Brain pericyte (primary cell): ENCODE data around the gene KRTAP20-1.

ENCODE experiments used
- DNase-seq: peaks from one replicate; pipeline ENCODE4 v3.0.0-alpha.2; 2012; ENCODE audit warnings: low read depth, low spot score

KRTAP20-1 gene

DNA sequence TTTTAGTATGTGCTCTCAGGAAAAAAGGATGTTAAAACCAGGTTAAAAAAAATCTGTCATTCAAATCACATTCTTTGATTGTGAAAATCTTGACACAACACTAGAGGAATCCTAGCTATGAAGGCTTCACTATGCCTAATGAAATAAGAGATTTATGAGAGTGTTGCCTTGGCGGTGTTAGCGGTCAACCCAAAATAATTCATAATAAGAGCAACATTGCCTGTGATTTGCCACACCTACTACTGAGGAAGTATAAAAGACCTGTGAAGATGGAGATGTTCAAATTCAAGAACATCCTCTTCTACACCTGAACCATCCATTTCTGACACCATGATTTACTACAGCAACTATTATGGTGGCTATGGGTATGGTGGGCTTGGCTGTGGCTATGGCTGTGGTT is at the start of gene KRTAP20-1:
KRTAP20-1 (plus strand) TSS at position 301 of the 400 bp plus-strand sequence; CDS start at position 331, 30 bp downstream.
- DNase-seq: no peak

DNA sequence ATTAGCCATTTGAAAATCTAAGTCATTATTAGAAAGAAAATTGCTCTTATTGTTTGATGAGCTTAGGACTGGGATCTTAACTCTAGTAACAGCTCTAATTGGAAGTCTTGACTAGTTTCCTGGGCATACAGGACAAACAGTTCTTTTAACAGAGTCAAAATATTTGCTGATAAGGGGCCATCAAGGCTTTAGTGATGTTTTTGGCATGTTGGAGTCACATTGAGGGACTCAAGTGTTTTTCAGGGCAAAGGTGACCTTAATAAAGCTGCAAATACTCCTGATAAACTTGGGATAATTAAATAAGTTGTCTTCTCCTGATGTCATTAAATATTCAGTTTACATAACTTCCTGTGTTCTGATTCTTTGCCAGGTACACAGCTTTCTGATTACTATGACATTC is 48.6 kb upstream of the KRTAP20-1 start:
- no peak for DNase-seq

DNA sequence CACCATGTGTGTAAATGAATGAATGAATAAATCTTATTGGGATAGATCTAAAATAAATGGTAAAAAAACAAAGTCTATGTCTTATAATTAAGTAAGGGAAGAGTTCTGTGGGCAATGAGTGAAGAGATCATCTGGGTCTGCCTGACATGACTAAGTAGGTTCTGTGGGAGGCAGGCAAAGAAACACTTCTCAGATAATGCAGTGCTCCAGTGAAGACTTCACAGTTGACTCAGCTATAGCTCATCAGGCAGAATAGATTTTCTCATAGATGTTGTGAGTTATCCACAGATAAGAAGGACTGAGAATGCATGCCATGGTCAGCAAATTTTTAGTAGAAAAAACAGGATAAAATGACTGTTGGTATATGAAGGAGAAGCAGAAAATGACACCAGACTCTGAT is 38.5 kb upstream of the KRTAP20-1 start:
- no peak for DNase-seq

GRCh38 chr21:30579346-30579745 is 36.9 kb upstream of the KRTAP20-1 start:
- no peak for DNase-seq

GRCh38 chr21:30580132-30580531 is 36.1 kb upstream of the KRTAP20-1 start:
- no peak for DNase-seq

- DNase-seq: no peak
Observed at GRCh38 chr21:30582870-30583269, 33.4 kb upstream of the KRTAP20-1 start.

DNA sequence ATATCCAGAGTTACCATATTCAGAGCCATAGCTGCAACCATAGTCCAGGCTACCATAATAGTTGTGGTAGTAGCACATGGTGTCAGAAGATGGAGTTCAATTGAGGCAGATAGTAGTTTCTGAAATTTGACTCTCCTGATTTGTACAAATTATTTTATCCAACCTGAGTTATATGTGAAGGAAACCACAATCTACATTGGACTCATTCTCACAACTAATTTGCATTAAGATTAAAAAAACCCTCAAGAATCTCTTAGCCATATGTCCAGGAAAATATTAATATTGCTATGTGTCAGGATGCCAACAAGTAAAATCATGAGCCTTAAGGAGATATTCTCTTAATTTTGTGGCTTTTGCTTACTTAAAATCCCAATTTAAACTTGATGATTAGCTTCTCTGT is 25.9 kb upstream of the KRTAP20-1 start, which contains the start of gene KRTAP22-2:
KRTAP22-2 (minus strand) TSS at position 101 of the 400 bp plus-strand sequence.
- no peak for DNase-seq

DNA sequence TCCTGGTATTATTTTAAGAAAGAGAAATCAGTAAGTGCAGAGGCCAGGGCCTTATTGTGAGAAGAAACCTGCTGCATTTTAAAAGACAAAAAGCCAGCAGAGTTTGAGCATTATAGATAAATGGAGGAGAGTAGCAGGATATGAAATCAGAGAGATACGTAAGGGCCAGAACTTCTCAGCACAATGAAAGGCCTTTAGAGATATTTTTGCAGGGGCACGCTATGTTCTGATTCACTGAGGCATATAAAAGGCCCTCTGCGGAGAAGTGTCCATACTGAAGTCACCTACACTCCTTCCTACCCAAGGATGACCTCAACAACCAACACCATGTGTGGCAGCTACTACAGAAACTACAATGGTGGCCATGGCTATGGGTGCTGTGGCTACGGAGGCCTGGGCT is 24.1 kb upstream of the KRTAP20-1 start, which contains the start of gene KRTAP6-3:
KRTAP6-3 (plus strand) TSS at position 301 of the 400 bp plus-strand sequence; CDS start at position 307, 6 bp downstream.
- DNase-seq: no peak

- DNase-seq: no peak
Observed at GRCh38 chr21:30598802-30599201, 17.4 kb upstream of the KRTAP20-1 start, which contains the start of gene KRTAP6-2. Gene KRTAP6-2, minus strand, starts transcription at chr21:30598902. Its CDS starts 28 bp downstream, at chr21:30598874.

DNA sequence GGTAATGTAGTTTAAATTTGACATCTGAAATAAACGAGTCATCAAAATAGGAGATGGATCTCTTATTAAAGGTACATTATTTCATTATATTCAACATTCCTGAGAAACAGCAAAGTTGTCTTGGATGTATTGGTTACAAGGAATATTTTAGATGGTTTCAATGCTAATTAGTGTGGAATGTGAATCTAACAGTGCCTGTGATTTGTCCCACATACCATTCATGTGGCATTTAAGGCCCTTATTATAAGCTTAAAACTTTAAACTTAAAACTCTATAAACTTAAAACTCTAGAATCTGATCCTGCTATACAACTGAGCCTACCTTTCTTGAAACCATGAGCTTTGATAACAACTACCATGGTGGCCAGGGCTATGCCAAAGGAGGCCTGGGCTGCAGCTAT is 15.4 kb upstream of the KRTAP20-1 start, which contains the start of gene KRTAP22-1:
KRTAP22-1 (plus strand) TSS at position 301 of the 400 bp plus-strand sequence.
- DNase-seq: no peak

- no peak for DNase-seq
Observed at GRCh38 chr21:30605968-30606367, 10.3 kb upstream of the KRTAP20-1 start.

DNA sequence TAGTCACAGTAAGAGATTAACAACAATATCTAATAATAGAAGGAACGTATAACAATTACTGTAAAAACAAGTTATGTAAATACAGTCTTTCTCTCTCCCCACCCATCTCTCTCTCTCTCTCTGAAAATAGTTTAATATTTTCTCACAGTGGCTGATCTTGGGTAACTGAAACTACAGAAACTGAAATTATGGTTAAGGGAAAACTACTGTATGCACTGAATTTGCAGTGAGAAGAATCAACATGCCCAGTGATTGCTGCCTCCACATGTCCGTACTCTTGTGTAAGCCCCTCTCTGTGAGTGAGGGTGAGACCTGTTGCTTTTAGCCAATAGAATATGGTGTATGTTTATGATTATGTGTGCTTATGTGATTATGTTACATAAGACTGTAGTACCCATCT is 4.1 kb upstream of the KRTAP20-1 start:
- no peak for DNase-seq

DNA sequence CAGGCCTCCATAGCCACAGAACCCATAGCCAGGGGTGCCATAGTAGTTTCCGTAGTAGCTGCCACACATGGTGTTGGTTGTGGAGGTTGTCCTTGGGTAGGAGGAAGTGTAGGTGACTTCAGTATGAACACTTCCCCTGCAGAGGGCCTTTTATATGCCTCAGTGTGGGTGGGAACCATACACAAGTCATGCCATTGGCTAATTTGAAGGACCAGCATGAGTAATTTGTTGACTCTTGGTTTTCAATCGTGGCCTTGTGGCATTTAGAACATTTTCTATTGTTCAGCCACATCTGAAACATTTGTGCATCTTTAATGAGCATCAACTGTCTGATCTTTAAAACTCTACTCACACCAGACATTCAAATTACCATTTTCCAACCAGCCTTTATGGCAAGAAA is 2.4 kb upstream of the KRTAP20-1 start, which contains the start of gene KRTAP6-1:
KRTAP6-1 (minus strand) TSS at position 95 of the 400 bp plus-strand sequence; CDS start at position 69, 26 bp downstream.
- no peak for DNase-seq

DNA sequence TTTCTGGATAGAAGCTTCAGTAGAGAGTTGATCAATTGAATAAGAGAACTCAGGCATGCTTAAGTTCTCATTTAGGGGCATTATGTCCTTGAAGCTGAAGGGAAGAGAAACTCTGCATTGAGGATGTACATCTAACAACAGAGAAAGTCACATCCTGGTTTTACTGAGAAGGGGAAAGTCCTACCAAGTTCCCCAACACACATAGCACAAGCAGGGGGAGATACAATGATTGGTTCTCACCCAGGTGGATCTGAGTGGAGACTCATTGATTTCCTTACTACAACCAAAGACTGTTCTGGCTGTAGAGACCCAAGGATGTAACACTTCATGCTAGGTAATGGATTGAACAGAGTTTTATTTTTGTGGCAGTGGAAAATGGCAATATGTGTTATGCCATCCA is 1.0 kb upstream of the KRTAP20-1 start:
- DNase-seq: no peak

DNA sequence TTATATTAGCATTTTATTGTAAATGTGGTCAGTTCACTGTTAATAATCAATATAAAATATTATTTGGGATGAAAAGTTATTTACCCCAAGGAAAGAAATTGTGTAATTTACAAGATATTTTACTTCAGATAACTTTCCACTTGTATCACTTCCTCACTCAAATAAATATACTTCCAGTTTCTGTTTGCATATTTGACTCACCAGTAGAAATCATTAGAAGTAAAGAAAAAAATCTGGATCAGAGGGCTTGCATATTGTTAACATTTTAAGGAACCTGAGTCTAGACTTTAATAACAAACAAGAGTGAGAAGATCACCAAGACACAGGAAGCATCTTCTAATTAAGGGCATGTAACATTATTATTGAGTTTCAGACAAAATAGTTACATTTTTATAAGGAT is 3.9 kb downstream of the KRTAP20-1 start:
- DNase-seq: no peak

GRCh38 chr21:30620522-30620921 is 4.3 kb downstream of the KRTAP20-1 start, which contains the start of gene KRTAP20-4:
Gene KRTAP20-4, plus strand, starts transcription at chr21:30620627.
- no peak for DNase-seq

GRCh38 chr21:30623362-30623761 is 7.1 kb downstream of the KRTAP20-1 start:
- DNase-seq: no peak

DNA sequence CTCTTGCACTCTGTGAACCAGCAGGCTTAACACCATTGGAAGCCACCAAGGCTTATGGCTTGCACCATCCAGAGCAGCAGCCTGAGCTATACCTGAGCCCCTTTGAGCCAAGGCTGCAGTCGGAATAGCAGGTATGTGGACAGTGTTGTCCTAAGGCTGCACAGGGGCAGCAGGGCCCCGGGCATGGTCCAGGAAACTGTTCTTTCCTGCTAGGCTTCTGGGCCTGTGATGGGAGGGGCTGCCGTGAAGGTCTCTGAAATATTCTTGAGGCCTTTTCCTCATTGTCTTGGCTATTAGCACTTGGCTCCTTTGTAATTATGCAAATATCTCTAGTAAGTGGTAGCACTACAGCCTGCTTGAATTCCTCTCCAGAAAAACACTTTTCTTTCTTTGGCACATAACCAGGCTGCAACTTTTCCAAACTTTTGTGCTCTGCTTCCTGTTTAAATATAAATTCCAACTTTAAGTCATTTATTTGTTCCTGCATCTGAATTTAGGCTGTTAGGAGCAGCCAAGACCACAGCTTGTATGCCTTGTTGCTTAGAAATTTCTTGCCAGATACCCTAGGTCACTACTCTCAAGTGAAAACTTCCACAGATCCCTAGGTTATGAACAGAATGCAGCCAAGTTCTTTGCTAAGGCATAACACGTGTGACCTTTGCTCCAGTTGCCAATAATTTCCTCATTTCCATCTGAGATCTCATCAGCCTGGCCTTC is 9.4 kb downstream of the KRTAP20-1 start:
- no peak for DNase-seq

GRCh38 chr21:30628109-30628508 is 11.9 kb downstream of the KRTAP20-1 start:
- no peak for DNase-seq

GRCh38 chr21:30629200-30629599 is 13.0 kb downstream of the KRTAP20-1 start:
- DNase-seq: no peak

GRCh38 chr21:30634906-30635305 is 18.7 kb downstream of the KRTAP20-1 start, which contains the start of gene KRTAP20-2:
Gene KRTAP20-2, plus strand, starts transcription at chr21:30635206. Its CDS starts 58 bp downstream, at chr21:30635264.
- no peak for DNase-seq

DNA sequence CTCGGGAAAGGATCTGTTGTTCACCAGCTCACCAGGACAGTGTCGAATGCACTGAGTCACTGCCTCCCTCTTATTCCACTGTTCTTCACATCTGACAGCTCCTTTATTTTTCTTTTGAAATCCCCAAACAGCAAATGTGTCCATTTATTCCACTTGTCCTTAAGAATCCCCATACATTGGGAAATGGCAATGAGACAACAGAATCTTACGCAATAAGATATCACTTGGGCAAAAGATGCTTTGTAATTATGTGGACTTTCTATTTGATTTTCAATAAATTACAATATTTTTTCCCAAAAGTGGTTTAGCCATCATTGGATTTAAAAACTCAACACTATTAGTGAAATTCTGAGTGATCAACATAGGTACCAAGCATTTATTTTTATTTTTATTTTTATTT is 22.5 kb downstream of the KRTAP20-1 start:
- DNase-seq: no peak

GRCh38 chr21:30642564-30642963 is 26.3 kb downstream of the KRTAP20-1 start, which contains the start of gene KRTAP20-3:
Gene KRTAP20-3, plus strand, starts transcription at chr21:30642864.
- no peak for DNase-seq
